ENCODE data around the gene TFDP3. TPM values are rescaled to one million over a fixed set of nuclear protein-coding genes. Genes with fewer than 3 reads are reported as not detected.
A peak's percentile ranks its signal among the peaks of the same experiment; 100 is the strongest.

TFDP3 gene
- total RNA-seq, 8 experiments from 2014 or later: not detected

- in situ Hi-C loops (cut with MboI; ENCODE audit: low pct_unique_long_range_greater_than_20kb in 2 of 9, low sequenced_read_pairs in 9 of 9, unreplicated experiment in 9 of 9): no loop called here
- no peaks in the 10 kb centered on the region for H3K4me1 ChIP-seq (replicated peaks in 1 of 2)
- no peak overlapping the region for H3K4me3 ChIP-seq
- WGBS, 10 experiments: 0 to 79% (median 14%) methylated on average over 1 to 3 of the region's 4 CpGs; no CpG with 5 or more reads in 4 of the 10 experiments
- H3K27ac ChIP-seq: no peak overlapping the region
- peak; percentile 92 to 99 (median 97) for ATAC-seq (replicated peaks in 6 of 8)
These were observed 11.2 kb upstream of the TFDP3 start for GRCh38 chrX:133229361-133229760.

GRCh38 chrX:133215747-133216146 lies 2.4 kb downstream of the TFDP3 start:
- H3K27ac ChIP-seq: no peak overlapping the region
- in situ Hi-C loops (cut with MboI; ENCODE audit: low pct_unique_long_range_greater_than_20kb in 2 of 9, low sequenced_read_pairs in 9 of 9, unreplicated experiment in 9 of 9): no loop called here
- peak in 3 of 8 experiments; percentile 50 to 64 (median 58) for ATAC-seq (replicated peaks in 6 of 8)
- WGBS, 10 experiments: 60 to 63% methylated on average over 1 of the region's 1 CpG; no CpG with 5 or more reads in 8 of the 10 experiments
- no peak overlapping the region for H3K4me3 ChIP-seq
- no peaks in the 10 kb centered on the region for H3K4me1 ChIP-seq (replicated peaks in 1 of 2)

GRCh38 chrX:133215017-133215416 lies 3.1 kb downstream of the TFDP3 start:
- in situ Hi-C loops (cut with MboI; ENCODE audit: low pct_unique_long_range_greater_than_20kb in 2 of 9, low sequenced_read_pairs in 9 of 9, unreplicated experiment in 9 of 9): no loop called here
- Histone ChIP-seq H3K4me3 (no peak overlapping the region), H3K27ac (no peak overlapping the region), H3K4me1 (replicated peaks in 1 of 2) (no peaks in the 10 kb centered on the region)
- ATAC-seq (replicated peaks in 6 of 8): no peak
- 86 to 88% methylated on average over 3 of the region's 3 CpGs; no CpG with 5 or more reads in 8 of the 10 experiments for WGBS, 10 experiments

- Histone ChIP-seq H3K27ac (no peak overlapping the region), H3K4me1 (replicated peaks in 1 of 2) (no peaks in the 10 kb centered on the region), H3K4me3 (no peak overlapping the region)
- peak in 2 of 8 experiments; percentile 63 to 68 for ATAC-seq (replicated peaks in 6 of 8)
- 0 to 100% (median 40%) methylated on average over 1 to 3 of the region's 3 CpGs; no CpG with 5 or more reads in 5 of the 10 experiments for WGBS, 10 experiments
- in situ Hi-C loops (cut with MboI; ENCODE audit: low pct_unique_long_range_greater_than_20kb in 2 of 9, low sequenced_read_pairs in 9 of 9, unreplicated experiment in 9 of 9): no loop called here
These were observed 3.9 kb downstream of the TFDP3 start for GRCh38 chrX:133214301-133214700.

- 6 to 80% (median 28%) methylated on average over 2 to 4 of the region's 5 CpGs; no CpG with 5 or more reads in 6 of the 10 experiments for WGBS, 10 experiments
- ATAC-seq (replicated peaks in 6 of 8): peak in 2 of 8 experiments; percentile 25 to 34
- in situ Hi-C loops (cut with MboI; ENCODE audit: low pct_unique_long_range_greater_than_20kb in 2 of 9, low sequenced_read_pairs in 9 of 9, unreplicated experiment in 9 of 9): no loop called here
- H3K4me1 ChIP-seq (replicated peaks in 1 of 2): no peaks in the 10 kb centered on the region
- H3K4me3 ChIP-seq: no peak overlapping the region
- H3K27ac ChIP-seq: no peak overlapping the region
These were observed 5.0 kb downstream of the TFDP3 start for GRCh38 chrX:133213117-133213516.

DNA sequence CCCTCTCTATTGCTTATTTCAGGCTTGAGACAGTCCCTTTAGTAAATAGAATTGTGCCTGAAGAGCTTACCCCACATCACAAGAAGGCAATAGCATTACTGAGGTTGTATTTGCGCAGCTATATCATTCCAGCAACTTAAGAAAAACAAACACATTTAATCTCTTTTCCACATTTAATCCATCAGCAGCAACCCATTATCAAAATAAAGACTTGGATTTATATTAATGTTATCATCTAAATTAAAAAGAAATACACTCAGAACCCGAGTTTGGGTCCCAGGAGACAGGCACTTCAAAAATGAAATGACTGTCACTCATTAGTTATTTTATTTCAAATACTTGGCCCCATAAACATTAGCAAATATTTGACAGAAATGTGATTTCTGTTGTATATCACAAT lies 10.4 kb downstream of the TFDP3 start:
- WGBS, 10 experiments: 63 to 100% methylated on average over 1 of the region's 2 CpGs; no CpG with 5 or more reads in 8 of the 10 experiments
- no peak overlapping the region for H3K4me3 ChIP-seq
- in situ Hi-C loops (cut with MboI; ENCODE audit: low pct_unique_long_range_greater_than_20kb in 2 of 9, low sequenced_read_pairs in 9 of 9, unreplicated experiment in 9 of 9): no loop called here
- no peaks in the 10 kb centered on the region for H3K4me1 ChIP-seq (replicated peaks in 1 of 2)
- ATAC-seq (replicated peaks in 6 of 8): no peak
- H3K27ac ChIP-seq: no peak overlapping the region

- in situ Hi-C loops (cut with MboI; ENCODE audit: low pct_unique_long_range_greater_than_20kb in 2 of 9, low sequenced_read_pairs in 9 of 9, unreplicated experiment in 9 of 9): no loop called here
- WGBS, 10 experiments: 0 to 44% (median 10%) methylated on average over 1 of the region's 1 CpG; no CpG with 5 or more reads in 6 of the 10 experiments
These were observed 26.5 kb downstream of the TFDP3 start for GRCh38 chrX:133191739-133192039.

DNA sequence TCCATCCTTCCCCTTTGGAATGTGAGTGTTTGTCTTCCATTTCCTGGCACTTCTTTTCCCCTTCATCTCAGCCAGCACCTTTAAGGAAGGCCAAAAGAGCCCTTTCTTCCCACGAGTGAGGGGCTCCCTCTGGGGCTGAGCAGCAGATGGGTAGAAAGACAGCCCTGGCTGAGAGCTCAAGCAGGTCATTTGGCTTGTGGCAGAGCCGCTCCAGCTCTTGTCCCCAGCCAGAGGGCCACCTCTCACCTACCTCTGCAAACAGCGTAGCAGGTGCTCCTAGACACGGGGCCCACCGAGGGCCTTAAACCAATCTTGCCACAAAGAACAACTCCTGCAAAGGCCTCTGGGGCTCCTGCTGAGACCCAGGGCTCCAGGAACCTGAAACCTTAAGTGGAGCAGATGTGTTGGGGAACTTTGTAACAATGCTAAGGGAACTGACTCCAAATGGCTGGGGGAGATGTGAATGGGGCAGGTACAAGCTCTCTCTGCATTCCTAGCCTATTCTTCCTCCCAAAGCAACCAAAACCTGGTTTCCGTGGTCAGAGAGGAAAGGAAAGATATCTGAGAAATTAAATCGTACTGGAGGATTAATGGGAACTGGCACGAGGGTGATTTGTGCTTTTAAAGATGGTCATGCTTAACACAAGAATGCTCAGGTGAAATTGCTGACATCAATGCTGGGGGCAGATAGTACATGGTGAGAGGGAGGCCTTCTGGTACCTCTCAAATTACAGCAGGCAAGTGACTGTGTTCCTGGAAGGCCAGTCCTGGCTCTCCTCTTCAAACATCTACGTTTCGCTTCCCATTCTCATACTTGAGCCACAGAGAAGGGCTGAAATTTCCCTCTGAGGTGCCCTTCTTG lies 27.0 kb downstream of the TFDP3 start:
- 20 to 100% (median 60%) methylated on average over 1 to 9 of the region's 10 CpGs; no CpG with 5 or more reads in 3 of the 10 experiments for WGBS, 10 experiments
- H3K27ac ChIP-seq: no peak overlapping the region
- H3K4me1 ChIP-seq (replicated peaks in 1 of 2): no peaks in the 10 kb centered on the region
- no peak for ATAC-seq (replicated peaks in 6 of 8)
- no peak overlapping the region for H3K4me3 ChIP-seq
- in situ Hi-C loops (cut with MboI; ENCODE audit: low pct_unique_long_range_greater_than_20kb in 2 of 9, low sequenced_read_pairs in 9 of 9, unreplicated experiment in 9 of 9): no loop called here

More at GRCh38 chrX:133191739-133192039, 26.5 kb downstream of the TFDP3 start:
- Histone ChIP-seq H3K4me3 (no peak overlapping the region), H3K27ac (no peak overlapping the region), H3K4me1 (replicated peaks in 1 of 2) (no peaks in the 10 kb centered on the region)
- ATAC-seq (replicated peaks in 6 of 8): no peak

GRCh38 chrX:133189195-133189594 lies 29.0 kb downstream of the TFDP3 start:
- Histone ChIP-seq H3K27ac (no peak overlapping the region), H3K4me3 (no peak overlapping the region), H3K4me1 (replicated peaks in 1 of 2) (no peaks in the 10 kb centered on the region)
- peak in 1 of 8 experiments; percentile 56 for ATAC-seq (replicated peaks in 6 of 8)
- 20 to 69% (median 52%) methylated on average over 1 to 7 of the region's 8 CpGs; no CpG with 5 or more reads in 6 of the 10 experiments for WGBS, 10 experiments
- in situ Hi-C loops (cut with MboI; ENCODE audit: low pct_unique_long_range_greater_than_20kb in 2 of 9, low sequenced_read_pairs in 9 of 9, unreplicated experiment in 9 of 9): no loop called here

DNA sequence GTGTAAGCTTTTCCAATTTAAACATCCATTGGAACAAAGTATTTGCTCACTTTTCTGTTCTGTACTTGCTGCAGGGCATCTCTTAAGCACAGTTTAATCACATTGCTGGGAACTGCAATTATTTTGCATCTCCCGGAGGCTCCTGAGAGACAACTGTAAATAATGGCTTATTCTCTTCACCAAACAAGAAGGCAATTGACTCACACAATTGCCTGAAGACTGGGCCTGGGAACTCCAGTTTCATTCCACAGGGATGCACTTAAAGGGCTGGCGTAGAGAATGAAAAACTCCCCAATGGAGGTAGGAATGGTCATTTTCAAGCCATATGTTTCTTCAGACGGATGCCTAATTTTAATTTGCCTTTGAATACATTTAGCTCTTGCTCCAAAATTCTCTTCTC lies 29.5 kb downstream of the TFDP3 start:
- no peak overlapping the region for H3K27ac ChIP-seq
- no peaks in the 10 kb centered on the region for H3K4me1 ChIP-seq (replicated peaks in 1 of 2)
- no peak for ATAC-seq (replicated peaks in 6 of 8)
- in situ Hi-C loops (cut with MboI; ENCODE audit: low pct_unique_long_range_greater_than_20kb in 2 of 9, low sequenced_read_pairs in 9 of 9, unreplicated experiment in 9 of 9): no loop called here
- H3K4me3 ChIP-seq: no peak overlapping the region
- WGBS, 10 experiments: 0 to 60% (median 47%) methylated on average over 1 to 3 of the region's 3 CpGs; no CpG with 5 or more reads in 4 of the 10 experiments

DNA sequence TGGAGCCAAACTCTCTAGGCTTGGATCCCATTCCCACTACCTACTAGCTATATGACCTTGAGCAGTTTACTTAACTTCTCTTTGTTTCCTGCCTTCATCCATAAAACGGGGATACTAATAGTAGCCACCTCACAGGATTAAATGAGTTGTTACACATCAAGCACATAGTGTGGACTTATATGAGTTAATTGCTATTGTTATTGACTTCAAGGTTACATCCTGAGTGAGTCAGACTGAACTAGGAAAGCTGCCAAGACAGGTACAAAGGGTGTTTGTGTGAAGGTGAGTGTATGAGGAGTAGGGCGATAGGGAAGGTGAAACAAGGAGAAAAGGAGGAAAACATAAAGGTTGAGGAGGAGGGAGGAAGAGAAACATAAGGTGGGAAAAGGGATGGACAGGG lies 32.2 kb downstream of the TFDP3 start:
- H3K4me1 ChIP-seq (replicated peaks in 1 of 2): no peaks in the 10 kb centered on the region
- no peak overlapping the region for H3K4me3 ChIP-seq
- 10 to 100% (median 52%) methylated on average over 1 to 2 of the region's 2 CpGs; no CpG with 5 or more reads in 5 of the 10 experiments for WGBS, 10 experiments
- in situ Hi-C loops (cut with MboI; ENCODE audit: low pct_unique_long_range_greater_than_20kb in 2 of 9, low sequenced_read_pairs in 9 of 9, unreplicated experiment in 9 of 9): no loop called here
- ATAC-seq (replicated peaks in 6 of 8): no peak
- H3K27ac ChIP-seq: no peak overlapping the region

GRCh38 chrX:133185119-133185518 lies 33.0 kb downstream of the TFDP3 start:
- Histone ChIP-seq H3K4me1 (replicated peaks in 1 of 2) (no peaks in the 10 kb centered on the region), H3K27ac (no peak overlapping the region), H3K4me3 (no peak overlapping the region)
- WGBS, 10 experiments: 64 to 83% methylated on average over 2 to 3 of the region's 4 CpGs; no CpG with 5 or more reads in 8 of the 10 experiments
- ATAC-seq (replicated peaks in 6 of 8): no peak
- in situ Hi-C loops (cut with MboI; ENCODE audit: low pct_unique_long_range_greater_than_20kb in 2 of 9, low sequenced_read_pairs in 9 of 9, unreplicated experiment in 9 of 9): no loop called here

DNA sequence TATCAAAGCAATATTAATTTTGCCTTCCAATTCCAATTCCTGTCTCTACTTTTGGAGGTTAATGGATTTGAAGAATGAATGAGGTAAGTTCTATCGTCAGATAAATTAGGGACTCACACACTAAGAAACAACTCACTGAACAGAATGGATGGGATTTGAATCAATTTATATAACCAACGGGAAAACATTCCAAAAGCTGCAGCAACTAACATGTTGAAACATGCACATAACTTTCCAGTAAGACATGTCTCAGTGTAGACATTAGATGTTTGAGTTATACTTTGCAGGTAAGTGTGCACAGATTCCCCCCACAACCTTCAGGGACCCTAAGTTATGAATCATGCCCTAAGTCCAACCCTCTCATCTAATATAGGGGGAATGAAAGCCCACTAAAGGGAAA lies 34.3 kb downstream of the TFDP3 start:
- no peak overlapping the region for H3K4me3 ChIP-seq
- ATAC-seq (replicated peaks in 6 of 8): no peak
- 50 to 100% (median 64%) methylated on average over 1 to 2 of the region's 2 CpGs; no CpG with 5 or more reads in 7 of the 10 experiments for WGBS, 10 experiments
- in situ Hi-C loops (cut with MboI; ENCODE audit: low pct_unique_long_range_greater_than_20kb in 2 of 9, low sequenced_read_pairs in 9 of 9, unreplicated experiment in 9 of 9): no loop called here
- H3K4me1 ChIP-seq (replicated peaks in 1 of 2): no peaks in the 10 kb centered on the region
- H3K27ac ChIP-seq: no peak overlapping the region

DNA sequence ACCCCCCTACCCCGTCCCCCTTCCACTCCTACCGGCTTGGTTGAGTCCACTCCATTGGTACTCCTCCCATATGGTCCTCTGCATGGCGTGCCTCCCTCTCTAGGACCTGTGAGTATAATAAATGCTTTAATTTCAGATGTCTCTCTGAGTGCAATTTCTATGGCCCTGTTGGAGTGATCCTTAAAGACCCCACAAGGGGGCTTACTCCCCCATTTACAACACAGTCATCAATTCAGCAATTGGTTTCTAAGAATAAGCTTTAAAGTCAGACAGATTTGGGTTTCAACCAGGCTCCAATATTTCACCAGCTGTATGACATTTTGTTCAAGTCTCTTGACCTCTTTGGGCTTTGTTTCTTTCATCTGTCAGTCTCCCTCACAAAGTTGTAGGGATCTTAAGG lies 38.7 kb downstream of the TFDP3 start:
- in situ Hi-C loops (cut with MboI; ENCODE audit: low pct_unique_long_range_greater_than_20kb in 2 of 9, low sequenced_read_pairs in 9 of 9, unreplicated experiment in 9 of 9): no loop called here
- no CpG with 5 or more reads among the region's 3 CpGs for WGBS, 10 experiments
- no peak overlapping the region for H3K4me3 ChIP-seq
- peaks cover 0 to 2% of the 10 kb centered on the region in 2 donors for H3K4me1 ChIP-seq (replicated peaks in 1 of 2)
- no peak for ATAC-seq (replicated peaks in 6 of 8)
- H3K27ac ChIP-seq: no peak overlapping the region

Measured in motor neuron (in vitro differentiated cells).